DMS153 (cell line): Measurements from ENCODE around the gene KRABD2.
A peak's percentile ranks its signal among the peaks of the same experiment; 100 is the strongest.
"Not testable (repeated sequence)": the region's sequence is repeated elsewhere in the genome, so short reads cannot be mapped to it uniquely, and the experiment has no call there.

Experiments used
- DNase-seq: peaks from one replicate; lab custom pipeline; 2025; lab: John Stamatoyannopoulos, UW

The KRABD2 gene

GRCh38 chr17:8376271-8377067 is at the start of gene KRABD2:
Gene KRABD2, minus strand, starts transcription at chr17:8376704.
- peak; percentile 29 for DNase-seq

- DNase-seq = no peak
These were observed 45.1 kb upstream of the KRABD2 start for GRCh38 chr17:8421571-8421970.

GRCh38 chr17:8420041-8420934 is 43.8 kb upstream of the KRABD2 start:
- DNase-seq = no peak

DNA sequence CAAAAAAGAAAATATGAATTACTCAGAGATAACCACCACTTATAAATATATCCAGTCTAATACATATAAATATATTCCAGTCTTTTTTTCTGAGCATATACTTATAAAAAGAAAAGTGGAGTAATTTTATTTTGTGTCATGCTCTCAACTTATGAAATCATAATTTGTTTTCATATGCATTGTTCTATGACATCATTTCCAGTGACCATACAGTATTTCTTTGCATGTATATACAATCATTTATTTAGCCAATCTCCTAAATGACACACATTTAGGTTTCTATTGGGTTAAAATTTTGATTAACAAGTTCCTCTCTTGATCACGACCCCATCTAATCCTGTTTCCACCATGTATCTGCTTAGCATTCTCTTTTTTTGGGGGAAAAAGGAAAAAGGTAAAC is 42.8 kb upstream of the KRABD2 start:
- DNase-seq = no peak

- no peak for DNase-seq
These were observed 42.0 kb upstream of the KRABD2 start for GRCh38 chr17:8418471-8418870.

- DNase-seq = no peak
These were observed 41.3 kb upstream of the KRABD2 start for GRCh38 chr17:8417806-8418205.

DNA sequence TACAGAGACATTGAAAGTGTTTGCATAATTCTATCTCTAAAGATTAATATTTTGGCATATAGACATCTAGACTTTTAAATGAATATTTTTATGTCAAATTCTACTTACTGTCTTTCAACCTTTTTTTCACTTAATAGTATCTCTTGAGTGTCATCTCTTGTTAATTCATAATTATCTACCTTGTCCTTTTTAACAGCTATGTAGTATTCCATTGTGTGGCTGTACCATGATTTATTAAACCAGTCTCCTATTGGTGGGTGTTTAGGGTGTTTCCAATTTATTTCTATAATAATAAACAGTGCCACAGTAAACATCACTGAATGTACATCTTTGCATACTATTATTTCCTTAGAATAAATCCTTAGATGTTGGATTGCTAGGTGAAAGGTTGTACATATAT is 37.4 kb upstream of the KRABD2 start:
- DNase-seq = no peak

DNA sequence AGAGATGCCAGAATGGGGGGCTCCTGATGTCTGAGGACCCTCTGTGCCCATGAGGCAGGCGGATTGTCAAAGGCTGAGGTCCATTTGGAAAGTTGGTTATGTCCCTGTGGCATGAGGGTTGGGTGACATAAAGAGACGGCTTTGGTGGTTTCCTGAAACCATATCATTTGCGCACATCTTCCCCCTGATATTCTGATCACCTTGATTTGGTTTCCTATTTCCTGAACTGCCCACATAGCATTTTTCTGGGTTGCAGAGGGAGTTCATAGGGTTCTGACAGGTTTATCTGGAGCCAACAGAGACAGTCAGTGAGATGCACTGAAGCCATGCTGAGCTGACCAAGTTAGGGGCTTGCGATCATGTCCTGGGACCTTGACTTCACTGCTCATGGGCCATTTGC is 36.8 kb upstream of the KRABD2 start:
- no peak for DNase-seq

DNA sequence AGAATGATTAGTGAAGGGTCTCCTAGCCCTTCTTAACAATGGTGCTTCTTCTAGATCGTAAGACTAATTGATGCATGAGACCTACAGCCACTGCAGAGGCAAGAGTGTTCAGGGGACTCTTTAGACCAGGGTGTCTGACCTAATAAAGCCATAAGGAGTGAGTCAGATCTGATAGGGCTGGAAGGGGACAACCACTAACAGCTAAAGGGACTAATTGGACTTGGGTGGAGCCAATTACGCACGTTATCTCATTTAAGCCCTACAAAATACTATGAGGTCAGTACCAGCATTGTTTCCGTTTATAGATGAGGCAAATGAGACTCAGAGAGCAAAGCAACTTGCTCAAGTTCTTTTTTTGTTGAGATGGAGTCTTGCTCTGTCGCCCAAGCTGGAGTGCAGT is 35.6 kb upstream of the KRABD2 start:
- no peak for DNase-seq

- DNase-seq = no peak
These were observed 34.4 kb upstream of the KRABD2 start for GRCh38 chr17:8410883-8411238.

- DNase-seq = peak; percentile 42
These were observed 33.7 kb upstream of the KRABD2 start for GRCh38 chr17:8409966-8410882.

- no peak for DNase-seq
These were observed 31.9 kb upstream of the KRABD2 start for GRCh38 chr17:8408371-8408770.

- DNase-seq = no peak
These were observed 29.7 kb upstream of the KRABD2 start for GRCh38 chr17:8406174-8406573.

DNA sequence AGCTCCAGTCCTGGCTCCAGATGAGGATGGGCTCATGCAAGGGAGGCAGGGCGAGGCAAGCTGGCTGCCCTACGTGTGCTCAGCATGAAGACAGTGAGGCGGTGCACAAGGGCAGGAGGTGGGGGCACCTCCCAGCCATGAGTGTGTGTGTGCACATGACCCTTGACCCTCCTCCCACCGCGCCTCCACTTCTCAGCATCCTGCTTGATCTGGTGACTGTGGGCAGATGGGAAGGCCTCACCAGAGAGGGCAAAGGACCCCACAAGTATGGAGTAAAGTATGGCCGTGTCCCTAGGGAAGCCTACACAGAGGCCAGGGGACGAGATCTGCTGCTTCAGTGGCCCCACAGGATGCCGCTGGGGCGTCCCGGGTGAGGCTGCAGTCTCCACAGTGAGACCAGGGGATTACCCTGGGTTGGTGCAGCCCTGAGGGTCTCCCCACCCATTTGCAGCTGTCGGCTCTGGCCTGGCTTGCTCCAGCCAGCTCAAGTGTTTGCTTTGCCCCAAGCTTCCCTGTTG is 29.1 kb upstream of the KRABD2 start:
- DNase-seq = no peak

DNA sequence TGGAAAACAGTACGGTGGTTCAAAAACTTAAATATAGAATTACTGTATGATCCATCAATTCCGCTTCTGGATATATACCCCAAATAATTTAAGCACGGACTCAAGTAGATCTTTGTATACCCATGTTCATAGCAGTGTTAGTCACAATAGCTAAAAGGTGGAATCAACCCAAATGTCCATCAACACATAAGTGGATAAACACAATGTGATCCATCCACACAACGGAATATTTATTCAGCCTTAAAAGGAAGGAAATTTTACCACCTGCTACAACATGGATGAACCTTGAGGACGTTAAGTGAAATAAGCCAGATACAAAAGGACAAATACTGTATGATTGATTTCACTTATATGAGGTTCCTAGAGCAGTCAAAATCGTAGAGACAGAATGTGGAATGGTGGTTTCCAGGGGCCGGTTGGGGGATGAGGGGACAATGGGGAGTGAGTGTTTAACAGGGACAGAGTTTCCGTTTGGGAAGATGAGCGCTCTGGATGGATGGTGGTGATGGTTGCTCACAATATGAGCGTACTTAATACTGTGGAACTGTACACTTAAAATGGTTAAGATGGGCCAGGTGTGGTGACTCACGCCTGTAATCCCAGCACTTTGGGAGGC is 26.5 kb upstream of the KRABD2 start:
- no peak for DNase-seq

DNA sequence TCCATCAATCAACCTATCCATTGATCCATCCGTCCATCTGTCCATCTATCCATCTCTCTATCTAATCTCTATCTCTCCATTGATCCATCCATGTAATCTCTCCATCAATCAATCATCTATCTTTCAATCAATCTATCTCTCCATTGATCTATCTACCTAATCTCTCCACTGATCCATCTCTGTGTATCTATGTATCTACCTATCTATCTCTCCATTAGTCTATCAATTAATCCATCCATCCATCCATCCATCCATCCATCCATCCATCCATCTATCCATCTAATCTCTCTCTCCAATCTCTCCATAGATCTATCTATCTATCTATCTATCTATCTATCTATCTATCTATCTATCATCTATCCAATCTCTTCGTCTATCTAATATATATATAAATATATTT is 24.6 kb upstream of the KRABD2 start:
- DNase-seq = no peak

- no peak for DNase-seq
These were observed 22.5 kb upstream of the KRABD2 start for GRCh38 chr17:8398980-8399379.

DNA sequence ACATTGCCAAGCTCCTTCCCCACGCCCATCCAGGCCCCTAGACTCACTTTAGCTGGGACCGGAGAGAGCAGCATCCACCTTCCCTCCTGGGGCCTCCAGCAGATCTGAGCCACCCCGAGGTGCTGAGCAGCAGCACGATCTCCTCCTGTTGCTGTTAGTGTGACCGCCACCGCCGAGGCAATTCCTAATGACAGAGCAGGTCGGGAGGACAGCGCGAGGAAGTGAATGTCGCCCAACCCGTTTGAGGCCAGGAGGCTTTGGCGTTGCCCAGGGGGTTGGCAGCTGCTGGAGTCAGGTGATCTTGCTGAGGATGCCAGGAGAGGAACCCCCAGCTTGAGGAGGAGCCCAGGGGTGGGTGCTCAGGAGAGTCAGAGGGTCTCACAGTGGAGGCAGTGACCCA is 21.1 kb upstream of the KRABD2 start, which contains the start of gene RNF222:
TSS of gene RNF222 (minus strand) at position 192 of the 400 bp plus-strand sequence. CDS start 4,366 bp downstream, outside the sequence.
- DNase-seq = no peak

GRCh38 chr17:8394497-8394896 is 18.0 kb upstream of the KRABD2 start:
- DNase-seq = not testable (repeated sequence)

DNA sequence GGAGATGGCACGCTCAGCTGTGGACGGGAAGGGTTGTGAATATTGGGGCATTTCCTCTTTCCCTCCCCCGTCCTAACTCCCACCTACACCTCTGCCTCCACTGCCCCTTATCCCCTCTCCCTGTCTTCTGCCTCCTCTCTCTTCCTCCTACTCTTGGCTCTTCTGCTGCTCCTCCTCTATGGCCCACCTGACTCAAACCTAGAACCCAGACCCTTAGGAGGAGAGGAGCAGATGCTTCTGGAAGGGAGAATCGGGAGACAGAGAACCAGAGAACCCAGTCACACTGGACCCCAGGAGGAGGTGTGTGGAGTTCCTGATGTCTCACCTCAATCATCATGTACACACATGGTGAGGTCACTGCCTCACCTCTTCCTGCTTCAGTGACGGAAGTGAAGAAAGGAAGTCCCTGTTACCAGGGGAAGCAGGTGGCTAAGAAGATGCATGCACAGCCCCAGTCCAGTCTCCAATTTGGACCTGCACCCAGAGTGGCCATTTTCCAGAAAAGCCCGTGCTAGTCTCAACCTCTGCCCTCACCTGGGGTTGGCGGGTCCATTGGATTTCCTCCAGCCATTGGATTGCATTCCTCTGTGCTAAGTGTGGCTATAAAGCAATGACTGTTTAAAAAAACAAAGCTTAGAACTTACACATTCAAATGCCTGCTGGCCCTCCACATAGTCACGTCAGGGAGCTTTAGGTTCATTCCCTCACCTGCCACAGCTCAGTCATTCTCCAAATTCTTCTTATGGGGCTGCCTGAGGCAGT is 17.1 kb upstream of the KRABD2 start:
- DNase-seq = no peak
